ENCODE measurements around the gene MVD.

DNA sequence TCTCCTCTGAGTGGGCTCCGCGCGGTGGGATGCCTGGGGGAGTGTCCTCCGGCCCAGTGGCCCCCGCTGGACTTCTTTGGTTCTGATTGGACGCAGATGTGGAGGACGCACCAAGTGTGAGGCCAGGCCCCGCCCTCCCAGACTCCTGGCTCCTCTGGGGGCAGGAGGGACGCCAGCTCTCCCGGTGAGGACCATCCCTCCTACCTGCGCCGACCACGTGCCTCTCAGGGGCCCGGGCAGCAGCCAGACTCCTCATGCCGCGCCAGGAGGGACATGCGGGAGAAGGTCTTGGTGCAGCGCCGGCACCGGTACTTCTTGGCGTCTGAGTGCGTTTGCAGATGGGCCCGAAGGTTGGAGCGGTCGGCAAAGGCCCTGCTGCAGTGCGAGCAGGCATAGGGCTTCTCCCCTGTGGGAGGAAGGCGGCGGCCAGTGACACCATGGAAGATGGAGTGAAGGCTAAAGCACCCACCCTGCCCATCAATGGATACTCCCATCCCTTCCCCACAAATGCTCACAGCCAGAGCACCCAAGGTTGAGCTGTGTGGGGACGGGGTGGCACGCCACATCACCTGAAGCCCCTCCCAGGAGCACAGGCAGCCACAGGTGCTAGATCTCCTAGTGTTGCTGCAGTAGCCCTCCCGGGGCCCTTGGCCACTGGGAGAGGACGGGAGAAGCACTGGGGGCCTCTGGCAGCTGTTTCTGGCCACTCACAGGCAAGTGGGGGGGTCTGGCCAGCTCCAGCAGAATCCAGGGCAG lies 15.5 kb upstream of the MVD start:
- TF ChIP-seq, protein P1, sequence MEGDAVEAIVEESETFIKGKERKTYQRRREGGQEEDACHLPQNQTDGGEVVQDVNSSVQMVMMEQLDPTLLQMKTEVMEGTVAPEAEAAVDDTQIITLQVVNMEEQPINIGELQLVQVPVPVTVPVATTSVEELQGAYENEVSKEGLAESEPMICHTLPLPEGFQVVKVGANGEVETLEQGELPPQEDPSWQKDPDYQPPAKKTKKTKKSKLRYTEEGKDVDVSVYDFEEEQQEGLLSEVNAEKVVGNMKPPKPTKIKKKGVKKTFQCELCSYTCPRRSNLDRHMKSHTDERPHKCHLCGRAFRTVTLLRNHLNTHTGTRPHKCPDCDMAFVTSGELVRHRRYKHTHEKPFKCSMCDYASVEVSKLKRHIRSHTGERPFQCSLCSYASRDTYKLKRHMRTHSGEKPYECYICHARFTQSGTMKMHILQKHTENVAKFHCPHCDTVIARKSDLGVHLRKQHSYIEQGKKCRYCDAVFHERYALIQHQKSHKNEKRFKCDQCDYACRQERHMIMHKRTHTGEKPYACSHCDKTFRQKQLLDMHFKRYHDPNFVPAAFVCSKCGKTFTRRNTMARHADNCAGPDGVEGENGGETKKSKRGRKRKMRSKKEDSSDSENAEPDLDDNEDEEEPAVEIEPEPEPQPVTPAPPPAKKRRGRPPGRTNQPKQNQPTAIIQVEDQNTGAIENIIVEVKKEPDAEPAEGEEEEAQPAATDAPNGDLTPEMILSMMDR (IDR thresholded peaks at IDR 0.05), result no peak
- TF ChIP-seq POLR2A (IDR thresholded peaks at IDR 0.05), result no peak

Data from esophagus squamous epithelium (tissue), 4 donors.